Measurements from ENCODE around the gene MPP2. TPM values are rescaled to one million over a fixed set of nuclear protein-coding genes. Genes with fewer than 3 reads are reported as not detected.

The MPP2 gene
- total and polyA plus RNA-seq, 9 of the 15 experiments (the other 6 are each of a cell fraction or from before 2014, with no cell fraction given) = 0.04 to 1.0 (median 0.24) TPM

DNA sequence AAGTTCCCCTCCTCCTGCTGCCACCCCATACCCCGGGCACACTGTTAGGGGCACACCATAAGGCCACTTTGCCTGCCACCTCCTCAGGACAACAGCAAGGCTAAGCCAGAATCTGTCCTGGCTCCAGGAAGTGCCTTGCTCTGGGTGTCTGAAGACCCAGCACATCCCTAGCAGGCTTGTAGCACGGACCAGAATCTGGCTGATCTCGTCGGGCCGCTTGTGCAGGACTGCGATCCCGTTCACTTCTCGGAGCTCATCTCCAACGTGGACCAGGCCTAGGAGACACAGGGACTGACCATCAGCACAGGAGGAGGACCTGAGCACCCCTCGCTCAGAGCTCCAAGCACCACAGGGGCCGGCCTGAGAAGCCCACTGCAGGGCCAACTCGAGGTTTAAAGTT, 81.8 kb downstream of the MPP2 start:
- intact Hi-C loops (cut with micrococcal nuclease) = no loop called here
- 57% methylated on average over 12 of the region's 12 CpGs for WGBS (ENCODE audit: insufficient coverage, low coverage, missing lambda C conversion rate)
- no peak for DNase-seq (ENCODE audit: extremely low read depth in 1 of 4, low spot score in 3 of 4)
- Histone ChIP-seq H3K4me1 (replicated peaks in 1 of 2; ENCODE audit: control insufficient read depth in 2 of 2, insufficient read depth in 2 of 2, low read length in 2 of 2) (no peaks in the 10 kb centered on the region), H2AFZ (ENCODE audit: low read depth, low read length) (no peak overlapping the region), H4K20me1 (replicated peaks; ENCODE audit: control insufficient read depth, insufficient read depth, low read length) (no peaks in the 10 kb centered on the region; the same call in 1 of the 2 replicates), H3K27me3 (ENCODE audit: control insufficient read depth in 2 of 2, insufficient read depth in 2 of 2, low read length in 2 of 2) (no peaks in the 10 kb centered on the region), H3K79me2 (ENCODE audit: control insufficient read depth, insufficient read depth, low read length) (no peaks in the 10 kb centered on the region), H3K4me2 (ENCODE audit: insufficient read depth, low read length) (no peak overlapping the region), H3K36me3 (ENCODE audit: control insufficient read depth, insufficient read depth, low read length) (peaks cover 4% of the 10 kb centered on the region; the same call in 2 of the 3 replicates), H3K9ac (ENCODE audit: insufficient read depth in 1 of 2, low read depth in 2 of 2, low read length in 2 of 2) (peak overlapping the region in 1 of 2 experiments; percentile 6; a peak in 1 of 4 replicates), H3K9me3 (replicated peaks; ENCODE audit: control insufficient read depth, insufficient read depth, low read depth, low read length) (no peaks in the 10 kb centered on the region), H3K27ac (ENCODE audit: extremely low read depth, low read depth, low read length) (no peak overlapping the region), H3K9me1 (ENCODE audit: control insufficient read depth, insufficient read depth, low read length) (no peaks in the 10 kb centered on the region), H3K4me3 (no peak overlapping the region)
- in situ Hi-C loops (cut with MboI) = no loop called here
- CTCF ChIA-PET (ENCODE audit: low intra/inter-chr PET ratio) = no interaction called here
- no peak for FAIRE-seq
- POLR2A ChIA-PET = interaction anchor here (0.5 to 5.7 kb wide), 2 partner anchors 8 to 65 kb away, joined by 3 to 32 read pairs; no protein-coding TSS in a partner anchor
- no peak for ATAC-seq
- BruUV-seq (replicated peaks) = no TSS peak
- no peak for TF ChIP-seq EP300 (IDR thresholded peaks at IDR 0.05; ENCODE audit: low read length)
- no peak for TF ChIP-seq MAZ (CRISPR knock-in tag; conservative IDR thresholded peaks at IDR 0.05 in 1 of 2, IDR thresholded peaks at IDR 0.05 in 1 of 2)
- TF ChIP-seq HNRNPH1 (optimal IDR thresholded peaks at IDR 0.05; ENCODE audit: low read depth, low read length) = no peak
- TF ChIP-seq, protein P1, sequence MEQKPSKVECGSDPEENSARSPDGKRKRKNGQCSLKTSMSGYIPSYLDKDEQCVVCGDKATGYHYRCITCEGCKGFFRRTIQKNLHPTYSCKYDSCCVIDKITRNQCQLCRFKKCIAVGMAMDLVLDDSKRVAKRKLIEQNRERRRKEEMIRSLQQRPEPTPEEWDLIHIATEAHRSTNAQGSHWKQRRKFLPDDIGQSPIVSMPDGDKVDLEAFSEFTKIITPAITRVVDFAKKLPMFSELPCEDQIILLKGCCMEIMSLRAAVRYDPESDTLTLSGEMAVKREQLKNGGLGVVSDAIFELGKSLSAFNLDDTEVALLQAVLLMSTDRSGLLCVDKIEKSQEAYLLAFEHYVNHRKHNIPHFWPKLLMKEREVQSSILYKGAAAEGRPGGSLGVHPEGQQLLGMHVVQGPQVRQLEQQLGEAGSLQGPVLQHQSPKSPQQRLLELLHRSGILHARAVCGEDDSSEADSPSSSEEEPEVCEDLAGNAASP (IDR thresholded peaks at IDR 0.05) = no peak
- TF ChIP-seq ZKSCAN3 (CRISPR knock-in tag; IDR thresholded peaks at IDR 0.05) = no peak
- TF ChIP-seq, protein P2, sequence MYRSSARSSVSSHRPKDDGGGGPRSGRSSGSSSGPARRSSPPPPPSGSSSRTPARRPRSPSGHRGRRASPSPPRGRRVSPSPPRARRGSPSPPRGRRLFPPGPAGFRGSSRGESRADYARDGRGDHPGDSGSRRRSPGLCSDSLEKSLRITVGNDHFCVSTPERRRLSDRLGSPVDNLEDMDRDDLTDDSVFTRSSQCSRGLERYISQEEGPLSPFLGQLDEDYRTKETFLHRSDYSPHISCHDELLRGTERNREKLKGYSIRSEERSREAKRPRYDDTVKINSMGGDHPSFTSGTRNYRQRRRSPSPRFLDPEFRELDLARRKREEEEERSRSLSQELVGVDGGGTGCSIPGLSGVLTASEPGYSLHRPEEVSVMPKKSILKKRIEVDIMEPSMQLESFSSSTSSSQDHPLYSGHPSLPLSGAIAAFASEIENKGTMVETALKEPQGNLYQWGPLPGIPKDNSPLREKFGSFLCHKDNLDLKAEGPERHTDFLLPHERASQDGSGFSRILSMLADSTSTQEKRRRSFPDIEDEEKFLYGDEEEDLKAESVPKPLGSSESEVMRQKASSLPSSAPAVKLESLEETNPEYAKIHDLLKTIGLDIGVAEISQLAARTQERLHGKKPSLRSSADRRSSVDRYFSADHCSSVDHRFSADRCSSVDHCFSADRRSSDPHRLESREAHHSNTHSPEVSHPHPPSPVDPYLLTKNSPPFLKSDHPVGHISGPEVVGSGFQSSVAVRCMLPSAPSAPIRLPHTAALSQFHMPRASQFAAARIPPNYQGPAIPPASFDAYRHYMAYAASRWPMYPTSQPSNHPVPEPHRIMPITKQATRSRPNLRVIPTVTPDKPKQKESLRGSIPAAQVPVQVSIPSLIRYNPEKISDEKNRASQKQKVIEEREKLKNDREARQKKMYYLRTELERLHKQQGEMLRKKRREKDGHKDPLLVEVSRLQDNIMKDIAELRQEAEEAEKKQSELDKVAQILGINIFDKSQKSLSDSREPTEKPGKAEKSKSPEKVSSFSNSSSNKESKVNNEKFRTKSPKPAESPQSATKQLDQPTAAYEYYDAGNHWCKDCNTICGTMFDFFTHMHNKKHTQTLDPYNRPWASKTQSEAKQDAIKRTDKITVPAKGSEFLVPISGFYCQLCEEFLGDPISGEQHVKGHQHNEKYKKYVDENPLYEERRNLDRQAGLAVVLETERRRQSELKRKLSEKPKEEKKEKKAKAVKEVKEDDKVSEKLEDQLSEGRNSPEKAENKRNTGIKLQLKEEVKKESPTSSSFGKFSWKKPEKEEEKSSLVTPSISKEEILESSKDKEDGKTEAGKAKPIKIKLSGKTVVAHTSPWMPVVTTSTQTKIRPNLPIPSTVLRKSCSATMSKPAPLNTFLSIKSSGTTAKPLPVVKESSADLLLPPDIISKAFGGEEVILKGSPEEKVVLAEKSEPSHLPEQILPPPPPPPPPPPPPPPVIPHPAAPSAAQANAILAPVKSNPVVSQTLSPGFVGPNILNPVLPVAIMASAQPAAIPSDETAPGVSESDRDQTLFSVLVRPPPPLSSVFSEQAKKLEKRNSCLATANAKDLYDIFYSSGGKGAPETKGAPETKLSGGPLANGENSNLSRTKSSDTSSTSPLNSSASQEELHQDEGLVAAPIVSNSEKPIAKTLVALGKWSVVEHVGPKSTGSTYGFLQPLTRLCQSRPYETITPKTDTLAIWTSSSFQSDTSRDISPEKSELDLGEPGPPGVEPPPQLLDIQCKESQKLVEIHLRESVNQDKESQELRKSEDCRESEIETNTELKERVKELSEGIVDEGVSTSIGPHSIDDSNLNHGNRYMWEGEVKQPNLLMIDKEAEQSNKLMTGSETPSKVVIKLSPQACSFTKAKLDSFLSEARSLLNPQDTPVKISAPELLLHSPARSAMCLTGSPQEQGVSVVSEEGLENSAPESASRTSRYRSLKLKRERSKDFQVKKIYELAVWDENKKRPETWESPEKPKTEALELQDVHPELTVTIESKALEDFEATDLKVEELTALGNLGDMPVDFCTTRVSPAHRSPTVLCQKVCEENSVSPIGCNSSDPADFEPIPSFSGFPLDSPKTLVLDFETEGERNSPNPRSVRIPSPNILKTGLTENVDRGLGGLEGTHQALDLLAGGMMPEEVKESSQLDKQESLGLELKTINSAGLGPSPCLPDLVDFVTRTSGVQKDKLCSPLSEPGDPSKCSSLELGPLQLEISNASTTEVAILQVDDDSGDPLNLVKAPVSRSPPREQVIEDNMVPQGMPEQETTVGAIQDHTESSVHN (IDR thresholded peaks at IDR 0.05; ENCODE audit: borderline replicate concordance in 1 of 2, low read depth in 1 of 2) = no peak
- TF ChIP-seq, protein P3, sequence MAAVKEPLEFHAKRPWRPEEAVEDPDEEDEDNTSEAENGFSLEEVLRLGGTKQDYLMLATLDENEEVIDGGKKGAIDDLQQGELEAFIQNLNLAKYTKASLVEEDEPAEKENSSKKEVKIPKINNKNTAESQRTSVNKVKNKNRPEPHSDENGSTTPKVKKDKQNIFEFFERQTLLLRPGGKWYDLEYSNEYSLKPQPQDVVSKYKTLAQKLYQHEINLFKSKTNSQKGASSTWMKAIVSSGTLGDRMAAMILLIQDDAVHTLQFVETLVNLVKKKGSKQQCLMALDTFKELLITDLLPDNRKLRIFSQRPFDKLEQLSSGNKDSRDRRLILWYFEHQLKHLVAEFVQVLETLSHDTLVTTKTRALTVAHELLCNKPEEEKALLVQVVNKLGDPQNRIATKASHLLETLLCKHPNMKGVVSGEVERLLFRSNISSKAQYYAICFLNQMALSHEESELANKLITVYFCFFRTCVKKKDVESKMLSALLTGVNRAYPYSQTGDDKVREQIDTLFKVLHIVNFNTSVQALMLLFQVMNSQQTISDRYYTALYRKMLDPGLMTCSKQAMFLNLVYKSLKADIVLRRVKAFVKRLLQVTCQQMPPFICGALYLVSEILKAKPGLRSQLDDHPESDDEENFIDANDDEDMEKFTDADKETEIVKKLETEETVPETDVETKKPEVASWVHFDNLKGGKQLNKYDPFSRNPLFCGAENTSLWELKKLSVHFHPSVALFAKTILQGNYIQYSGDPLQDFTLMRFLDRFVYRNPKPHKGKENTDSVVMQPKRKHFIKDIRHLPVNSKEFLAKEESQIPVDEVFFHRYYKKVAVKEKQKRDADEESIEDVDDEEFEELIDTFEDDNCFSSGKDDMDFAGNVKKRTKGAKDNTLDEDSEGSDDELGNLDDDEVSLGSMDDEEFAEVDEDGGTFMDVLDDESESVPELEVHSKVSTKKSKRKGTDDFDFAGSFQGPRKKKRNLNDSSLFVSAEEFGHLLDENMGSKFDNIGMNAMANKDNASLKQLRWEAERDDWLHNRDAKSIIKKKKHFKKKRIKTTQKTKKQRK (IDR thresholded peaks at IDR 0.05; ENCODE audit: borderline replicate concordance, low read depth, low read length) = no peak

Data from K562 (cell line).